Activated CD4-positive, alpha-beta T cell treated with anti-CD3 and anti-CD28 coated beads, Interleukin-2, amount 50 U/mL, for 48 hours (primary cell): Measurements from ENCODE around the gene RGS7.
"Not testable (repeated sequence)": the region's sequence is repeated elsewhere in the genome, so short reads cannot be mapped to it uniquely, and the experiment has no call there.

ENCODE experiments used
- DNase-seq, 2 experiments: peaks; one replicate each; pipeline ENCODE4 v3.0.0-alpha.2; 2020

RGS7 gene

DNA sequence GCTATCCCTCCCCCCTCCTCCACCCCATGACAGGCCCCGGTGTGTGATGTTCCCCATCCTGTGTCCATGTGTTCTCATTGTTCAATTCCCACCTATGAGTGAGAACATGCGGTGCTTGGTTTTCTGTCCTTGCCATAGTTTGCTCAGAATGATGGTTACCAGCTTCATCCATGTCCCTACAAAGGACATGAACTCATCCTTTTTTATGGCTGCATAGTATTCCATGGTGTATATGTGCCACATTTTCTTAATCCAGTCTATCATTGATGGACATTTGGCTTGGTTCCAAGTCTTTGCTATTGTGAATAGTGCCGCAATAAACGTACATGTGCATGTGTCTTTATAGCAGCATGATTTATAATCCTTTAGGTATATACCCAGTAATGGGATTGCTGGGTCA lies 461.6 kb downstream of the RGS7 start:
- DNase-seq, result not testable (repeated sequence)

DNA sequence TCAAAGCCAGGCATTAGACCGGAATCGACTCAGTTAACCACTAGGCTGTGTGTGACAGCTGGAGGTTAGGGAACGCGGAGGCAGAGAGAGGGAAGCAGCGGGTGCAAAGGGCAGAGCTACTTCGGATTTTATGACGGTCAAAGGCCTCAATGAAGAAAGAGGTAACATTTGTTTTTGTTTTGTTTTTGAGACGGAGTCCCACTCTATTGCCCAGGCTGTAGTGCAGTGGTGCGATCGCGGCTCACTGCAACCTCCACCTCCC lies 468.3 kb downstream of the RGS7 start:
- DNase-seq, result no peak

- peak; percentile 32 to 34 for DNase-seq
These were observed 468.8 kb downstream of the RGS7 start for GRCh38 chr1:240888039-240888786.

DNA sequence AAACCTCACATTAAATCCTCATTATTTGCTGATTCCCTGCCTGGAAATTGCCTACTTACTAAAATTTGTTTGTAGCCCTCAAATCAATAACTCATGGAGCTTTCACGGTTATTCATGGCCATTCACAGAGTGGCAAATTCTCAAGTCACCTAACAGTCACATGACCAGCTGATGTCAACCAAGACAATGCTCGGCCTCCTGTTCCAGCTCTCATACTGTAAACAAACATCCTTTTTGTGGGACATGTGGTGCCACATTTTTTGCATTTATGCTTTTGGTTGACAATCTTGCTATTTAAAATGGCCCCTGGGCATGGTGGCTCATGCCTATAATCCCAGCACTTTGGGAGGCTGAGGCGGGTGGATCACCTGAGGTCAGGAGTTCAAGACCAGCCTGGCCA lies 473.5 kb downstream of the RGS7 start:
- DNase-seq, result no peak

DNA sequence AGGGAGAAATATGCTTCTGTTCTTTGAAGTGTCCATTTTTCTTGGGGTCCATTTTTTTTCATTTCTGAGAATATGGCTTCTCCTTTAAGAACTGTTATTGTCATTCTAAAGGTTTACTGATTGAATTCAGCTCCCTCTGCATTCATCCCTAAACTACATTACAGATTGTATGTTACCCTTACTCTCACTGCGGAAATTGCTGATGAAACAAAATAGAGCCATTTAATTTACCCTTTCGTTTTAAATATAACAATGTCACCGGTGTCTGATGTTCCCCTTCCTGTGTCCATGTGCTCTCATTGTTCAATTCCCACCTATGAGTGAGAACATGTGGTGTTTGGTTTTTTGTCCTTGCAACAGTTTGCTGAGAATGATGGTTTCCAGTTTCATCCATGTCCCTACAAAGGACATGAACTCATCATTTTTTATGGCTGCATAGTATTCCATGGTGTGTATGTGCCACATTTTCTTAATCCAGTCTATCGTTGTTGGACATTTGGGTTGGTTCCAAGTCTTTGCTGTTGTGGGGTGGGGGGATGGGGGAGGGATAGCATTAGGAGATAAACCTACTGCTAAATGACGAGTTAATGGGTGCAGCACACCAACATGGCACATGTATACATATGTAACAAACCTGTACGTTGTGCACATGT lies 474.2 kb downstream of the RGS7 start:
- DNase-seq, result not testable (repeated sequence)

- no peak for DNase-seq
These were observed 478.4 kb downstream of the RGS7 start for GRCh38 chr1:240878631-240879030.

DNA sequence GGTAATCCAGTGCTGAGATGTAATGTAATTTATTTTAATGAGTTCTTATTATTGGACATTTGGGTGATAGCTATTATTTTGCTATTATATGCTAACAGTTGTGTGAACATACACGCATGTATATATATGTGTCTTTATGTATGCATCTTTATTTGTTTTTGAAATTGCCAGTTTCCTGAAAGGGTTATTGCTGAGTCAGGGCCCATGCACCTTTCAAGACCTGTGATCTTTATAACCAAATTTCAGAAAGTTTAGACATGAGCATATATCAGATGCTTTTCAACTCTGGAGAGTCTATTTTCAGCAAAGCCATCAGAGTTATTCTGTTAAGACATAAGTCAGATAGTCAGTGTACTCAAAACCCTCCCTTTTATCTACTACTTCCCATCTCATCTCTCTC lies 479.4 kb downstream of the RGS7 start:
- DNase-seq, result no peak

- no peak for DNase-seq
These were observed 480.9 kb downstream of the RGS7 start for GRCh38 chr1:240876071-240876470.

- DNase-seq, result no peak
These were observed 487.9 kb downstream of the RGS7 start for GRCh38 chr1:240869071-240869470.

DNA sequence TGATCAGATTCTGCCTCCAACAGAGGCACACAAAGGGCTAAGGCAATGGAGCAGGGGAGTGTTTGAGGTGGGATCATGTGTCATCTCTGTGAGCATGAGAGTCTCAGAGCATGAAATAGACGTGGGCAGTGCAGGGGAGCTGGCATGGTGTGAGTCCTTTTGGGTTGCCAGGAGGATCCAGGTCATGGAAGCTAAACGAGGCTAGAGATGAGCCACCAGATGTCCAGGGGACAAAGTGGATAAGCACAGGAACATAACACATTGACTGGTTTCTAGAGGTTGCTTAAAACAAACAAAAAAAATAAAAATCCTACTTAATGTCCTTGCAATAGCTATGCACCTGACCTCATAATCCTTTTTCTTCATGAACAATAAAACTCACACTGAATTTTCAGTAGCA lies 490.3 kb downstream of the RGS7 start:
- DNase-seq, result no peak

DNA sequence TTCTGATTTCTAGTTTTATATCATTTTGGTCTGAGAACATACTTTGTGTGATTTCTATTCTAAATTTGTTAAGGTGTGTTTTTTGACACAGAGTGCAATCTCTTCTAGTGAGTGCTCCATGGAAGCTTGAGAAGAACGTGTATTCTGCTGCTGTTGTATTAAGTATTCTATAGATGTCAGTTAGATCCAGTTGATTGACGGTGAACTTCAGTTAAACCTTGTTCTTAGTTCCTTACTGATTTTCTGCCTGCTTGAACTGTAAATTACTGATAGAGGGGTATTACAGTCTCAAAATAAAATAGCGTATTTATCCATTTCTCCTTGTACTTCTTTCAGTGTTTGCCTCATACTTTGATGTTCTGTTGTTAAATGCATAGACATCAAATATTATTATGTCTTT lies 497.0 kb downstream of the RGS7 start:
- no peak for DNase-seq

DNA sequence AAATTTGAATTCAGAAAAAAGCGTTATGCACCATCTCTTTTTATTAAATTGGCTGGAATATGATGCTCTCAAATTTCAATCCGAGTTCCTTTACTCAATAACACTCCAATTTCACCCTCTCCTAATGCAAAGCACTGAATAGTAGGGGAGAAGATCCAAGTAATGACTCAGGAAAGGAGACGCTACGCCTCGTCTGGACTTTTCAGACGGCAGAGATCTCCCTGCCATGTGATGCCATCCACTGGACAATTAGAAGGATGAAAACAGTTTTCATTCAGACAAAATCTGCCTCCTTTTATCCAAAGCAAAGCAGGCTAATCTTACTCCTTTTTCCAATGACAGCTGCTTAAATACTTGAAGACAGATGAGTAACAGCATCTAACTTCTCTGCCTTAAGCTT lies 502.6 kb downstream of the RGS7 start:
- DNase-seq, result no peak

DNA sequence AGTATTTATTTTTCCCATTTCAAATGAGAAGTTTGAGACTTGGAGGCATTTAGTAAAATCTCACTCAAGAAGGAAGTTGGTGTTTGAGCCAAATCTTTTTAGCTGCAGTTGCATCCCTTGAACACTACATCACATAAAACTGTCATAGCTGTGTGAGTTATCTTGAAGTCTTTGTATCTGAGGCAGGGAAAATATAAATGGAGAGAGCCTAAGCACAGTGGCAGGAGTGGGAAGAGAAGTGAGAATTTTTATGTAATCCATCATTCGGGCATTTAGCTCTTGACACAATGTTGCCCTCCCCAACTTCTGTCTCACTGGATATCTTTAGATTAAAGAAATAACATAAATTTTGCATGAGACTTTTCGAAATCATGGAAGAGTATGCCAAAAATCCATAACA lies 509.7 kb downstream of the RGS7 start:
- DNase-seq, result no peak

DNA sequence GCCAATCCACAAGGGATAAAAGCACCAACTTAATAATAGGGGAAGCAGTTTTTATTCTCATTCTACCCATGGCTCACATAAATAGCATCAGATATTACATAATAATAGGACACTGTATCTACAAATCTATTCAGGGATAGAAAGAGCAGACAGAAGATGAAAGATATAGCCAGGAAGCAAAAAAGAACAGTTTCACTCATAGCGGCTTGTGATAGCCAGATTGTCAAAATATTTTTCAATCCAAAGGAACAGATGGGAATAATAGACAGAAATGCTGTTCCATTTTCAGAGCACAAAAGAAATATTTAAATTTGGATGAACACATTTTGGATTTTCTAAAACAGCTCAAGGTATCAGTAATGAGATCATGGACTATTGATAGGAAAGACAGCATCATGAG lies 512.5 kb downstream of the RGS7 start:
- no peak for DNase-seq

GRCh38 chr1:240843798-240844197 lies 513.2 kb downstream of the RGS7 start:
- DNase-seq, result no peak

- DNase-seq, result no peak
These were observed 520.7 kb downstream of the RGS7 start for GRCh38 chr1:240836271-240836670.

DNA sequence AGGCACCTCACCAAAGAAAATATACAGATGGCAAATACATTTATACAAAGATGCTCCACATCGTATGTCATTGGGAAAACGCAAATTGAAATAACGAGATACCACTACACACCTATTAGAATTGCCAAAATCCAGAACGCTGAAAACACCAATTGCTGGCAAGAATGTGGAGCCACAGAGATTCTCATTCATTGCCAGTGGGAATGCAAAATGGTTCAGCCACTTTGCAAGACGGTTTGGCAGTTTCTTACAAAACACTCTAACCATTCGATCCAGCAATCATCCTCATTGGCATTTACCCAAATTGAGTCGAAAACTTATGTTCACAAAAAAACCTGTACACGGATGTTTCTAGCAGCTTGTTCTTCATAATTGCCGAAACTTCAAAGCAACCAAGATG lies 521.7 kb downstream of the RGS7 start:
- DNase-seq, result no peak

DNA sequence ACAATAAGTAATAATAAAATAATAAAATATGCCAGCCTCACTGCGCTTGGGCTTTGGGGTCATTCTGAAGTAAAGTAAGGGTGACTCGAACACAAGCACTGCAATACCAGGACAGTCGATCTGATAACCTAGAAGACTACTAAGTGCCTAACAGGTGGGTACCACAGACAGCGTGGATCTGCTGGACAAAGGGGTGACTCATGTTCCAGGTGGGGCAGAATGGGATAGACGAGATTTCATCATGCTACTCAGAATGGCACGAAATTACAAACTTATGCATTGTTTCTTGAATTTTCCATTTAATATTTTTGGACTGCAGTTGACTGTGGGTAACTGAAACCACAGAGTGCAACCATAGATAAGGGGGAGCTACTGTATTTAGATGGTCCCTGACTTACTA lies 523.9 kb downstream of the RGS7 start:
- DNase-seq, result no peak

GRCh38 chr1:240831922-240832321 lies 525.1 kb downstream of the RGS7 start:
- DNase-seq, result no peak

DNA sequence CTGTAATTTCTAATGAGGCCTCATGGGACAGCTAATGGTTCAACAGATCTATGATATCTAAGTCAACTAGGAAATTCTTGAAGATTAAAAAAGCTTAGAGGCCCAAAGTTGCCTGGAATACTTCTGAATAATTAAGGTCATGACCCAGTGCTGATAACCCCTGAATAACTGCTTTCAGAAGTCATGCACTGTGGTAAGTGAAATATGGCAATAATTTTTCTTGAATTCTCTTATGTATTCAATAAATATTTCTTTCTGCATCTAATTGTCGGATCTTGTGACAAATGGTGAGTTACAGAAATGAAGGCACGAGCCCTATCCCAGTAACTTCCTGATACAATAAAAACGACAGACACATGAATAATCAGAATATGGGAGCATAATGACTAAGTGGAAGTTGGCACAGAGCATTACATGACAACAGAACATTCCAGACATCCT lies 525.8 kb downstream of the RGS7 start:
- no peak for DNase-seq

DNA sequence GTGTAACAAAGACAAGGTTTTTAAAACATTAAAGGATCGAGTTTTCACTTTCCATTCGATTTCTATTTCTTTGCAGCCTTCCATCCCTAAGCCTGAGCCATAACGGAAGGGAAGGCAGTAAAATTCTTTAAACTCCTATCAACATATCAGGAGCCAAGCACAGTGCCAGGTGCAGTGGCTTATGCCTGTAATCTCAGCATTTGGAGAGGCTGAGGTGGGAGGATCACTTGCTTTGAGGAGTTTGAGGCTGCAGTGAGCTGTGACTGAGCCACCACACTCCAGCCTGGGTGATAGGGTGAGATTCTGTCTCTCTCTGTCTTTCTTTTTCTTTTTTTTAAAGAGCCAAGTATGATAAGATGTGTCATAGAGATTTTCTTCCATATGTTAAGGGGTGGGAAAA lies 527.5 kb downstream of the RGS7 start:
- no peak for DNase-seq

DNA sequence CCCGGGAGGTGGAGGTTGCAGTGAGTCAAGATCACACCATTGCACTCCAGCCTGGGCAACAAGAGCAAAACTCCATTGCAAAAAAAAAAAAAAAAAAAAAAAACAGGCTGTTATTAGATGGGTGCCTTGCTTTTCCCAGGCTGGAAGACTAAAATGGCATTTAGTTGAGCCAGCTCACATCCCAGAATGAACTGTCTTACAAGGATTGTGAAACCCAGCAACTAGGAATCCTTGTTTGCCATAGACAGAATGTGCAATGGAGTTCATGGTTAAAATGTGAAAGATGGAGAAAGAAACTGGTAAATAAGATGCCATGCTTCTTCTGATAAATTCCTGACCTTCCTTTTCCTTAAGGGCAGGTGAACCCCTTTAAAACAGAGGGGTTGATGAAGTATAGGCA lies 529.2 kb downstream of the RGS7 start:
- no peak for DNase-seq

DNA sequence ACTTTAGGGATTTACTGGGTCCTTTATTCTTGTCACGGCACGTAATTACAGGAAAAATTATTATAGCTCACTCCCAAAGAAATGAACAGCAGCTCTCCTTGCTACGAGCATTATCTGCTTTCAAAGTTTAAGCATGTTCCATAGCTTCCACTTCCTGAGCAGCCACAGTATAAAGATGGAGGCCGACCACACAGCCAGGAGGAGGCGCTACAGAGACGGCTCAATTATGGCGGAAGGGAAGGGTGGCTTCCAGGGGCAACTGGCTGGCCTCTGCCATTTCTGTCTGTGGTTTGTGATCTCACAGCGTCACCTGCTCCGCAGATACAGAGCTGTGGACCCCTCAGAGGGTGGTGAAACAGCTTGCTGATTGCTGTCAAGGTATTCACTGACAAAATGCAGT lies 532.8 kb downstream of the RGS7 start:
- DNase-seq, result no peak

DNA sequence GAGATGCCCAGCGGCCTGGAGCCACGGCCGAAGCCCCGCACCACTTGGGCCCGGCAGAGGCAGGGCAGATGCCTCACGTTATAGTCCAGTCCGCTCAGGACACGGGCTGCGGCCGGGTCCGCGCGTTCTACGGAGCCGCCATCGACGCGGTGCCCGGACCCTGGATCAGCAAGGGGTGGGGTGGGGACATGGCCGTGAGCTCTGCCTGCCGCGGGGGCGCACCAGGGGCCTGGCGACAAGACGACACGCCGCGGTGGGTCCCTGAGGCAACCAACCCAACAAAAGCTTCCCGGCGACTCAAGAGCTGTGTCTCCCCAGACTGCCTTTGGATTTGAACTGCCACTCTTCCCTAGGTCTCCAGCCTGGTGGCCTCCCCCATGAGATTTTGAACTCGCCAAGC lies 533.6 kb downstream of the RGS7 start:
- DNase-seq, result no peak

GRCh38 chr1:240821925-240822324 lies 535.1 kb downstream of the RGS7 start:
- no peak for DNase-seq
